ENCODE results near the gene EDN3. TPM values are rescaled to one million over a fixed set of nuclear protein-coding genes. Genes with fewer than 3 reads are reported as not detected.
"Not testable (repeated sequence)": the region's sequence is repeated elsewhere in the genome, so short reads cannot be mapped to it uniquely, and the experiment has no call there.

The EDN3 gene
- total and polyA plus RNA-seq, 4 donors, result 0.12 to 3.6 (median 0.31) TPM

DNA sequence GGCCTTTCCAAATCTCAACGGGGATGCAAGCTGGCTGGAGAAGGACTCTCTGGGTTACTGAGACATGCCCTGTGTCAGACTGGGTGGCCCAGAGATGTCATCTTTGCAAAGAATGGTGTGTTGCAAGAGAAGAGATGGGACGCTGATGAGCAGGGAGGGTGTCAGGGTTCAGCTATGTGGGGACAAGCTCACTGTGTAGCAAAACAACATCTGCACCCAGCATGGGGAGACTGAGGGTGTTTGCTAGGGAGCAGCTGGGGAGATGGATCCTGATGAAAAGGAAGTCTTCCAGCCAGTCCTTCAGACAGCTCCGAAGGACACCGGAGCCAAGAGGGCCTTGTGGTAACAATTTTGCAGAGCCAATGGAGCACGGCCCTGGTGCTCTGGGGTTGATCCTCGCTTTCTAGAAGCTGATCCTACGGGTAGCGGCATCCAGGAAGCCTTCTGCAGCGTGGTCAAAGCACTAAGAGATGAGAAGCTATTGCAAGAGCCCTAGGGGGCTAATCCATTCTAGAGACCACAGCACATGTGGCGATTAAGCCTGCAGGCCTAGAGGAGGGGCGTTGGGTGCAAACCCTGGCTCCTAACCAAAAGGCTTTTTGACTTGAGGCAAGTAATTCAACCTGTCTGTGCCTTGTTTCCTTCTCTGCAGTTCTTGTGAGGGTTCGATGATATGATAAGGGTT, 39.9 kb downstream of the EDN3 start:
- Histone ChIP-seq H3K9me3 (ENCODE audit: control insufficient read depth in 4 of 4, insufficient read depth in 3 of 4, low read length in 3 of 4) (no peaks in the 10 kb centered on the region), H3K9ac (ENCODE audit: insufficient read depth in 1 of 2, low read length in 2 of 2) (no peak overlapping the region), H3K4me3 (no peak overlapping the region), H3K4me1 (ENCODE audit: control insufficient read depth in 5 of 5, insufficient read depth in 5 of 5, low read length in 5 of 5) (peaks cover 0 to 5% (median 0%) of the 10 kb centered on the region in 5 donors), H3K27ac (ENCODE audit: low read depth in 1 of 2, low read length in 1 of 2) (no peak overlapping the region), H3K27me3 (ENCODE audit: control insufficient read depth in 3 of 3, insufficient read depth in 3 of 3, low read length in 2 of 3) (peaks cover 0 to 3% (median 0%) of the 10 kb centered on the region in 3 donors), H3K36me3 (ENCODE audit: control insufficient read depth in 4 of 4, insufficient read depth in 4 of 4, low read length in 4 of 4) (no peaks in the 10 kb centered on the region)
- TF ChIP-seq, protein P1, sequence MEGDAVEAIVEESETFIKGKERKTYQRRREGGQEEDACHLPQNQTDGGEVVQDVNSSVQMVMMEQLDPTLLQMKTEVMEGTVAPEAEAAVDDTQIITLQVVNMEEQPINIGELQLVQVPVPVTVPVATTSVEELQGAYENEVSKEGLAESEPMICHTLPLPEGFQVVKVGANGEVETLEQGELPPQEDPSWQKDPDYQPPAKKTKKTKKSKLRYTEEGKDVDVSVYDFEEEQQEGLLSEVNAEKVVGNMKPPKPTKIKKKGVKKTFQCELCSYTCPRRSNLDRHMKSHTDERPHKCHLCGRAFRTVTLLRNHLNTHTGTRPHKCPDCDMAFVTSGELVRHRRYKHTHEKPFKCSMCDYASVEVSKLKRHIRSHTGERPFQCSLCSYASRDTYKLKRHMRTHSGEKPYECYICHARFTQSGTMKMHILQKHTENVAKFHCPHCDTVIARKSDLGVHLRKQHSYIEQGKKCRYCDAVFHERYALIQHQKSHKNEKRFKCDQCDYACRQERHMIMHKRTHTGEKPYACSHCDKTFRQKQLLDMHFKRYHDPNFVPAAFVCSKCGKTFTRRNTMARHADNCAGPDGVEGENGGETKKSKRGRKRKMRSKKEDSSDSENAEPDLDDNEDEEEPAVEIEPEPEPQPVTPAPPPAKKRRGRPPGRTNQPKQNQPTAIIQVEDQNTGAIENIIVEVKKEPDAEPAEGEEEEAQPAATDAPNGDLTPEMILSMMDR (IDR thresholded peaks at IDR 0.05; ENCODE audit: control extremely low read depth, extremely low read depth), result no peak
- no peak for DNase-seq
- ATAC-seq (ENCODE audit: insufficient read depth, low FRiP score), result no peak
- 83 to 85% methylated on average over 12 of the region's 12 CpGs for WGBS, 2 donors

DNA sequence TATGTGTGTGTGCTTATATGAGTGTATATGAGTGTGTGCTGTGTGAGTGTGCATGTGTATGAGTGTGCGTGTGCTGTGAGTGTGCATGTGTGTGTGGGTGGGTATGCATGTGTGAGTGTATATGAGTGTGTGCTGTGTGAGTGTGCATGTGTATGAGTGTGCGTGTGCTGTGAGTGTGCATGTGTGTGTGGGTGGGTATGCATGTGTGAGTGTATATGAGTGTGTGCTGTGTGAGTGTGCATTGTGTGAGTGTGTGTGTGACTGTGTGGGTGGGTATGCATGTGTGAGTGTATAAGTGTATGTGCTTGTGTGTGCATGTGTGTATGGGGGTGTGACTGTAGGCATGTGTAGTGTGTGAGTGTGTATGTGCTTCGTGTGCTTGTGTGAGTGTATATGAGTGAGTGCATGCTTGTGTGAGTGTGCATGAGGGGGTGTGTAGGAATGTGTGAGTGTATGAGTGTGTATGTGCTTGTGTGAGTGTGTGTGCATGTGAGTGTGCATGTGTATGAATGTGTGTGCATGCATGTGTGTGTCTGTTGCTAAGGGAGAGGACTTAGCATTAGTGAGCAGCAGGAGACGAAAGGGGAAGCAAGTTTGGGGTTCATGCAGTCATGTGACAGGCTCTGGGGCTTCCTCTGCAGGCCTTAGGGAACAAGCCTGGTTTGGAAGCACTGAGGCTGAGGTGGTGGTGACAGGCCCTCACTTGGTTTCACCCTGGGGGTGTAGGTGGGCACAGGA, 41.0 kb downstream of the EDN3 start:
- H3K4me3 ChIP-seq; H3K9me3 ChIP-seq (ENCODE audit: control insufficient read depth in 4 of 4, insufficient read depth in 3 of 4, low read length in 3 of 4); H3K9ac ChIP-seq (ENCODE audit: insufficient read depth in 1 of 2, low read length in 2 of 2); H3K36me3 ChIP-seq (ENCODE audit: control insufficient read depth in 4 of 4, insufficient read depth in 4 of 4, low read length in 4 of 4); DNase-seq; H3K4me1 ChIP-seq (ENCODE audit: control insufficient read depth in 5 of 5, insufficient read depth in 5 of 5, low read length in 5 of 5); H3K27ac ChIP-seq (ENCODE audit: low read depth in 1 of 2, low read length in 1 of 2); ATAC-seq (ENCODE audit: insufficient read depth, low FRiP score); H3K27me3 ChIP-seq (ENCODE audit: control insufficient read depth in 3 of 3, insufficient read depth in 3 of 3, low read length in 2 of 3): not testable (repeated sequence)
- 80 to 86% methylated on average over 4 of the region's 4 CpGs for WGBS, 2 donors

DNA sequence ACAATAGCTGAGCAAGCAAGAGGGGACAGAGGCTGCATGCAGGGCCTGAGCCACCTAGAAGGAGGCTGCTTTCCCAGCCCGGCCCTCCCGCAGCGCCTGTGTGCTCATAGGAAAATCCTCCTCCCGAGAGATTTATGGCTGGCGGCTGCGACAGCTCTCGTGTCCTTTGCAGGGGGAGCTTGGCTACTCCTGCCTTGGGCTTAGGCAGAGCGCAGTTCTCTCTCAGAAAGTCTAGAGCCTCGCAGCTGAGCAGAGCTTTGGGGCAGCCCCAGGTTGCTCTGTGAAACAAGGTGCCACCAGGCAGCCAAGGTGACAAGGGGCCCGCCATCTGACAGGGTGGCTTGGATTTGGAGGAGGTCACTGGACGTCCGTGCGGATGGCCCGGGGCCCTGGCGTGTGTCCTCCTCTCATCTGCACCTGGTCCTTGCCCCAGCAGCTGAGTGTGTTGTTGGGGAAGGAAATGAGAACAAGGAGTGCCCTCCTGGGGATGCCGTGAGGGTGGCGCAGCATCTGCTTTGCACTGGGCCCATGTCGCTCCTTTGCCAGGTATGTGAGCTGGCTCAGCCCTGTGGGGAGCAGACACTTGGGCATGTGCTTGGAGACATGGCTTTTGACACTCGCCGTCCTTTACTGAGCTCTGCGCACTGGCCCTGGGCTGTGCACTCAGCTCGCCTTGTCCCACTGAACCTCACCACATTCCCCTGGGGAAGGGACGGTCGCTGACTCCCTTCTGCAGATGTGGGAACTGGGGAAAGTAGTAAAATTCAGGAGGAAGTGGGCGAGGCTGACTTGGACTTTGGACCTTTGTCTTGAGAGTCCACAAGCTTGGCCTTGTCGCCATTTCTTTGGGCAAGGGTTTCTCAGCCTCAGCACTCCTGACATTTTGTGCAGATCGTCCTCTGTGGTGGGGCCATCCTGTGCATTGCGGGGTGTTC, 41.9 kb downstream of the EDN3 start:
- no peak overlapping the region for H3K4me3 ChIP-seq
- DNase-seq (peak in 2 of 3 donors; percentile 14 to 44), ATAC-seq (ENCODE audit: insufficient read depth, low FRiP score) (no peak)
- H3K27me3 ChIP-seq (ENCODE audit: control insufficient read depth in 3 of 3, insufficient read depth in 3 of 3, low read length in 2 of 3), result peaks cover 0 to 3% (median 0%) of the 10 kb centered on the region in 3 donors
- TF ChIP-seq, protein P1 (IDR thresholded peaks at IDR 0.05; ENCODE audit: control extremely low read depth, extremely low read depth), result no peak
- WGBS, 2 donors, result 69 to 78% methylated on average over 28 of the region's 28 CpGs
- H3K9me3 ChIP-seq (ENCODE audit: control insufficient read depth in 4 of 4, insufficient read depth in 3 of 4, low read length in 3 of 4), result no peaks in the 10 kb centered on the region
- H3K27ac ChIP-seq (ENCODE audit: low read depth in 1 of 2, low read length in 1 of 2), result no peak overlapping the region
- no peaks in the 10 kb centered on the region for H3K36me3 ChIP-seq (ENCODE audit: control insufficient read depth in 4 of 4, insufficient read depth in 4 of 4, low read length in 4 of 4)
- H3K9ac ChIP-seq (ENCODE audit: insufficient read depth in 1 of 2, low read length in 2 of 2), result no peak overlapping the region
- H3K4me1 ChIP-seq (ENCODE audit: control insufficient read depth in 5 of 5, insufficient read depth in 5 of 5, low read length in 5 of 5), result peaks cover 0 to 5% (median 0%) of the 10 kb centered on the region in 5 donors
